ENCODE measurements around the gene MRPL58. TPM values are rescaled to one million over a fixed set of nuclear protein-coding genes. Genes with fewer than 3 reads are reported as not detected.

MRPL58 gene
- total and polyA plus RNA-seq, 10 of the 15 experiments (the other 5 are each of a cell fraction or from before 2014, with no cell fraction given), result 23.0 to 64.3 (median 51.9) TPM

GRCh38 chr17:75046407-75047289 lies 34.2 kb downstream of the MRPL58 start, which contains the start of the genes ATP5PD and KCTD2 (continued):
- TF ChIP-seq USF1 (IDR thresholded peaks at IDR 0.05; ENCODE audit: borderline replicate concordance, extremely low read length, insufficient read depth, low read depth, low read length) (peak; percentile 2), MTA3 (IDR thresholded peaks at IDR 0.05; ENCODE audit: borderline replicate concordance, low read length) (no peak), NBN (IDR thresholded peaks at IDR 0.05) (peak; percentile 61; the same call in 1 of the 2 replicates), RUNX3 (IDR thresholded peaks at IDR 0.05; ENCODE audit: low read length) (peak; percentile 40), IRF4 (IDR thresholded peaks at IDR 0.05; ENCODE audit: low read depth, low read length) (no peak), POLR2AphosphoS2 (IDR thresholded peaks at IDR 0.05; ENCODE audit: low read depth, low read length) (peak; percentile 95), KLF5 (IDR thresholded peaks at IDR 0.05; ENCODE audit: partially characterized antibody) (peak; percentile 94), REST (IDR thresholded peaks at IDR 0.05; ENCODE audit: low read depth, low read length) (no peak), SUZ12 (IDR thresholded peaks at IDR 0.05; ENCODE audit: unreplicated experiment) (no peak), MEF2B (IDR thresholded peaks at IDR 0.05; ENCODE audit: partially characterized antibody, poor library complexity, severe bottlenecking) (no peak), ATF7 (IDR thresholded peaks at IDR 0.05; ENCODE audit: low read depth) (peak; percentile 67)

Data from GM12878 (cell line).